T-cell (primary cell): Measurements from ENCODE around the gene SLC23A2. TPM values are rescaled to one million over a fixed set of nuclear protein-coding genes. Genes with fewer than 3 reads are reported as not detected.

Source experiments
- ATAC-seq, 4 experiments: fragments of 200-7000 bp in 3 of 4; fragments of 150-1000 bp in 1 of 4; cut with Tn5 transposase; replicated peaks in 1 of 4; 1 replicate in 3 of 4; 2 replicates in 1 of 4; pipeline ENCODE4 v1.10.0; 2021; ENCODE audit warnings: moderate library complexity in 3 of 4, mild to moderate bottlenecking in 2 of 4, moderate number of reproducible peaks in 1 of 4
- CTCF ChIA-PET, 2 donors: fragments of 300-600 bp; sonication (Branson Sonifier 250); formaldehyde crosslinking; loops; one replicate each; lab custom pipeline; 2022; ENCODE audit warnings: antibody characterized with exemption in 2 of 2; lab: Charles Lee
- POLR2A ChIA-PET, 2 donors: fragments of 300-600 bp; sonication (Branson Sonifier 250); formaldehyde crosslinking; loops; one replicate each; lab custom pipeline; 2022; ENCODE audit warnings: antibody characterized with exemption in 2 of 2; lab: Charles Lee
- DNase-seq, 35 experiments: peaks; one replicate each; pipeline versions ENCODE4 v3.0.0 to v3.0.0-alpha.2; 2013 to 2023
- H3K27ac ChIP-seq: one replicate; pipeline ENCODE4 v1.5.1; 2013; ENCODE audit warnings: low read length
- H3K27me3 ChIP-seq, 2 experiments: replicated peaks in 1 of 2; 1 replicate in 1 of 2; 2 replicates in 1 of 2; pipeline versions ENCODE4 v1.6.1 to v1.7.0; 2013; ENCODE audit warnings: low read length in 1 of 2, mixed read lengths in 1 of 2; ENCODE audit not compliant: control insufficient read depth in 2 of 2, insufficient read depth in 2 of 2; ENCODE audit errors: extremely low read depth in 1 of 2
- H3K36me3 ChIP-seq, 2 donors: 1 replicate in 1 of 2; 2 replicates in 1 of 2; pipeline versions ENCODE4 v1.6.1 to v1.7.0; 2013; ENCODE audit warnings: low read length in 1 of 2; ENCODE audit not compliant: control insufficient read depth in 2 of 2, insufficient read depth in 1 of 2; ENCODE audit errors: extremely low read depth in 1 of 2
- H3K4me1 ChIP-seq, 2 experiments: 1 replicate in 1 of 2; 2 replicates in 1 of 2; pipeline versions ENCODE4 v1.6.1 to v1.7.0; 2013; ENCODE audit warnings: low read length in 2 of 2, mixed read lengths in 1 of 2; ENCODE audit not compliant: insufficient read depth in 2 of 2, control insufficient read depth in 1 of 2; ENCODE audit errors: extremely low read depth in 1 of 2
- H3K4me3 ChIP-seq, 2 donors: 1 replicate in 1 of 2; 2 replicates in 1 of 2; pipeline versions ENCODE4 v1.5.1 to v1.7.0; 2013; ENCODE audit warnings: mild to moderate bottlenecking in 2 of 2, low read length in 1 of 2, moderate library complexity in 1 of 2; ENCODE audit not compliant: control insufficient read depth in 1 of 2; ENCODE audit errors: extremely low read depth in 1 of 2
- H3K9me3 ChIP-seq: 2 replicates; pipeline ENCODE4 v1.7.0; 2013
- H3K27ac Mint-ChIP-seq, 2 donors: one replicate each; pipeline ENCODE4 v1.8.0; 2020 to 2021; ENCODE audit warnings: mild to moderate bottlenecking in 2 of 2, mixed read lengths in 2 of 2
- H3K27me3 Mint-ChIP-seq, 2 donors: one replicate each; pipeline ENCODE4 v1.8.0; 2021 to 2022; ENCODE audit warnings: mixed read lengths in 2 of 2
- H3K36me3 Mint-ChIP-seq: one replicate; pipeline ENCODE4 v1.8.0; 2021; ENCODE audit warnings: mixed read lengths
- H3K4me1 Mint-ChIP-seq, 3 donors: one replicate each; pipeline ENCODE4 v1.8.0; 2020 to 2022; ENCODE audit warnings: mixed read lengths in 3 of 3, mild to moderate bottlenecking in 1 of 3
- H3K4me3 Mint-ChIP-seq, 3 donors: one replicate each; pipeline ENCODE4 v1.8.0; 2020 to 2022; ENCODE audit warnings: mild to moderate bottlenecking in 3 of 3, mixed read lengths in 3 of 3, moderate library complexity in 3 of 3
- H3K9me3 Mint-ChIP-seq, 3 donors: one replicate each; pipeline ENCODE4 v1.8.0; 2020 to 2022; ENCODE audit warnings: mixed read lengths in 3 of 3
- WGBS: methylation state at CpG from one replicate; pipeline ENCODE4 v1.1.5; 2013; ENCODE audit warnings: missing lambda C conversion rate; ENCODE audit not compliant: insufficient coverage; 5-methylcytosine and 5-hydroxymethylcytosine counted together
- total RNA-seq, 35 experiments: library from RNA in 6 of 35; stranded (reverse) in 6 of 35; fragments of 120-200 nt in 1 of 35; gene quantifications; one replicate each; pipeline versions ENCODE4 v1.2.1 to v1.2.4 and lab custom pipeline; 2013 to 2026

SLC23A2 gene
- total RNA-seq, 5 donors from 2014 or later (not counting 1 experiment from before 2014, with no cell fraction given) = 17.7 to 22.9 (median 20.9) TPM

DNA sequence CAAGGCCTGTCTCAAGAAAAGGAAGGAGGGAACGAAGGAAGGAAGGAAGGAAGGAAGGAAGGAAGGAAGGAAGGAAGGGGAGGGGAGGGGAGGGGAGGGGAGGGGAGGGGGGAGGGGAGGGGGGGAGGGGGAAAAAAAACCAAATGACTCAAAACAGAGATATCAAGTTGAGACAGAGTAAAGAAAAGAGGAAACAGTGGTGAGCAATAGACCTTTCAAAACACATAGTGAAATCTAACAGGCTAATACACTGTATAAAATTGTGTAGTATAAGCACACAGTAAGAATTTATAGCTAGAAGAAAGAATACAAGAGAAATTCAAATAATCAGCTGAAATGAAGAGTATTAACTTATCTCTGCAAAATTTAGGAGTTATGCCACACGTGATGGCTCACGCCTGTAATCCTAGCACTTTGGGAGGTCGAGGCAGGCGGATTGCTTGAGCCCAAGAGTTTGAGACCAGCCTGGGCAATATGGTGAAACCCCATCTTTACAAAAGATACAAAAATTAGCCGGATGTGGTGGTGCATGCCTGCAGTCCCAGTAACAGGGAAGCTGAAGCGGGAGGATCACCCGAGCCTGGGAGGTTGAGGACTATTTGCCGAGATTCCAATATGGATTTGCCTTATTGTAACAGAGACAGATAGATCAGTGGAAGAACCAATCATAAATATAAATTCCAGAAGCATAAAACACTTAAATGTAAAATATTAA lies 156.4 kb downstream of the SLC23A2 start:
- Histone ChIP-seq H3K36me3 (no peaks in the 10 kb centered on the region), H3K4me1 (peaks cover 0 to 2% of the 10 kb centered on the region in 2 experiments), H3K4me3 (no peak overlapping the region), H3K9me3 (no peaks in the 10 kb centered on the region), H3K27me3 (no peaks in the 10 kb centered on the region), H3K27ac (no peak overlapping the region)
- POLR2A ChIA-PET = no interaction called here
- DNase-seq (no peak), ATAC-seq (no peak)
- Mint-ChIP-seq H3K4me1 (peaks cover 5 to 9% (median 6%) of the 10 kb centered on the region in 3 donors), H3K27me3 (peaks cover 0 to 4% of the 10 kb centered on the region in 2 donors), H3K36me3 (no peaks in the 10 kb centered on the region), H3K27ac (peak overlapping the region in 1 of 2 donors; percentile 70), H3K4me3 (peak overlapping the region in 1 of 3 donors; percentile 7), H3K9me3 (no peaks in the 10 kb centered on the region)
- CTCF ChIA-PET = interaction anchor here in 1 of 2 donors (0.5 kb wide), 1 partner anchor 117 kb away, joined by 3 read pairs; no protein-coding TSS in a partner anchor
- WGBS = no CpG with 5 or more reads among the region's 9 CpGs

- ATAC-seq (no peak), DNase-seq (no peak)
- Mint-ChIP-seq H3K36me3 (no peaks in the 10 kb centered on the region), H3K9me3 (no peaks in the 10 kb centered on the region), H3K27ac (peak overlapping the region; percentile 52 to 70), H3K27me3 (peaks cover 0 to 4% of the 10 kb centered on the region in 2 donors), H3K4me1 (peaks cover 5 to 9% (median 6%) of the 10 kb centered on the region in 3 donors), H3K4me3 (peak overlapping the region in 1 of 3 donors; percentile 7)
- Histone ChIP-seq H3K27me3 (no peaks in the 10 kb centered on the region), H3K27ac (no peak overlapping the region), H3K36me3 (no peaks in the 10 kb centered on the region), H3K9me3 (no peaks in the 10 kb centered on the region), H3K4me1 (peaks cover 0 to 2% of the 10 kb centered on the region in 2 experiments), H3K4me3 (no peak overlapping the region)
- ChIA-PET POLR2A (no interaction called here), CTCF (interaction anchor here in 1 of 2 donors (0.5 kb wide), 1 partner anchor 118 kb away, joined by 3 read pairs; no protein-coding TSS in a partner anchor)
- 100% methylated on average over 2 of the region's 4 CpGs for WGBS
These were observed 157.0 kb downstream of the SLC23A2 start for GRCh38 chr20:4844325-4844724.

GRCh38 chr20:4840801-4841200 lies 160.5 kb downstream of the SLC23A2 start:
- no CpG with 5 or more reads among the region's 1 CpG for WGBS
- Histone ChIP-seq H3K4me1 (peaks cover 0 to 2% of the 10 kb centered on the region in 2 experiments), H3K36me3 (no peaks in the 10 kb centered on the region), H3K9me3 (no peaks in the 10 kb centered on the region), H3K4me3 (no peak overlapping the region), H3K27me3 (no peaks in the 10 kb centered on the region), H3K27ac (no peak overlapping the region)
- H3K4me3 Mint-ChIP-seq = no peak overlapping the region
- CTCF ChIA-PET = interaction anchor here in 1 of 2 donors (0.6 kb wide), 1 partner anchor 295 kb away, joined by 4 read pairs; no protein-coding TSS in a partner anchor
- H3K27me3 Mint-ChIP-seq = no peaks in the 10 kb centered on the region
- H3K9me3 Mint-ChIP-seq = no peaks in the 10 kb centered on the region
- POLR2A ChIA-PET = interaction anchor here in 1 of 2 donors (0.5 kb wide), 1 partner anchor 851 kb away, joined by 3 read pairs; no protein-coding TSS in a partner anchor
- no peak for DNase-seq
- H3K27ac Mint-ChIP-seq = no peak overlapping the region
- ATAC-seq = no peak
- H3K4me1 Mint-ChIP-seq = peaks cover 5 to 9% (median 6%) of the 10 kb centered on the region in 3 donors
- no peaks in the 10 kb centered on the region for H3K36me3 Mint-ChIP-seq

GRCh38 chr20:4838526-4838925 lies 162.8 kb downstream of the SLC23A2 start:
- no peak overlapping the region for H3K4me3 Mint-ChIP-seq

GRCh38 chr20:4837760-4838159 lies 163.6 kb downstream of the SLC23A2 start:
- H3K27me3 ChIP-seq = peaks cover 0 to 5% of the 10 kb centered on the region in 2 experiments
- no peaks in the 10 kb centered on the region for H3K4me1 ChIP-seq
- no peaks in the 10 kb centered on the region for H3K36me3 Mint-ChIP-seq
- ChIA-PET POLR2A (no interaction called here), CTCF (interaction anchor here in 1 of 2 donors (0.5 kb wide), 1 partner anchor 11 kb away, joined by 4 read pairs; no protein-coding TSS in a partner anchor)
- H3K4me1 Mint-ChIP-seq = no peaks in the 10 kb centered on the region
- H3K4me3 ChIP-seq = no peak overlapping the region
- no peaks in the 10 kb centered on the region for H3K36me3 ChIP-seq
- H3K9me3 Mint-ChIP-seq = no peaks in the 10 kb centered on the region
- WGBS = 90% methylated on average over 1 of the region's 2 CpGs
- no peak for DNase-seq
- H3K27ac ChIP-seq = no peak overlapping the region
- no peaks in the 10 kb centered on the region for H3K9me3 ChIP-seq
- ATAC-seq = no peak
- H3K27me3 Mint-ChIP-seq = no peaks in the 10 kb centered on the region
- H3K27ac Mint-ChIP-seq = no peak overlapping the region
- no peak overlapping the region for H3K4me3 Mint-ChIP-seq

More at GRCh38 chr20:4838526-4838925, 162.8 kb downstream of the SLC23A2 start:
- no peaks in the 10 kb centered on the region for H3K4me1 ChIP-seq
- Mint-ChIP-seq H3K9me3 (no peaks in the 10 kb centered on the region), H3K27me3 (no peaks in the 10 kb centered on the region), H3K36me3 (no peaks in the 10 kb centered on the region), H3K27ac (no peak overlapping the region), H3K4me1 (no peaks in the 10 kb centered on the region)
- peaks cover 0 to 5% of the 10 kb centered on the region in 2 experiments for H3K27me3 ChIP-seq
- ChIA-PET POLR2A (no interaction called here), CTCF (no interaction called here)
- DNase-seq = no peak
- no peak for ATAC-seq
- no peak overlapping the region for H3K4me3 ChIP-seq
- no peaks in the 10 kb centered on the region for H3K9me3 ChIP-seq
- 59% methylated on average over 4 of the region's 8 CpGs for WGBS
- no peaks in the 10 kb centered on the region for H3K36me3 ChIP-seq
- no peak overlapping the region for H3K27ac ChIP-seq

DNA sequence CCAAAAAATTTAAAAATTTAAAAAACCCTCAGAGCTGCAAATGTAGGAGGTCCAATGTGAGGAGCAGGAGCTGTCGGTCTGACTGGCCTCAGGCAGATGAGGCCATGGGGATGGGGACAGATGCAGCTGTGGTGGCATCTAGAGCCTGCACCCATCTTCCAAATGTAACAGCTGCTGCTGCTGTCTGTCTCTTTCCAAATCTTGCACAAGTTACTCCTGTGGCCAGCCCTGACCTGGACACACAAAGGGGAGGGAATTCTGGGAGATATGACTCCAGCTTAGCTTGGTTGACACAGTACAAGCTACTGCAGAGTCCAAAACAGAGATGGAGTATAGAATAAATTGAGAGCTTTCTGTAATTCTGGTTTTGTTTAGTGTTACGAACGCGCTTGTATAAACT lies 164.4 kb downstream of the SLC23A2 start:
- CTCF ChIA-PET = no interaction called here
- Mint-ChIP-seq H3K27me3 (no peaks in the 10 kb centered on the region), H3K9me3 (no peaks in the 10 kb centered on the region), H3K36me3 (no peaks in the 10 kb centered on the region), H3K4me1 (no peaks in the 10 kb centered on the region), H3K27ac (no peak overlapping the region), H3K4me3 (no peak overlapping the region)
- Histone ChIP-seq H3K9me3 (no peaks in the 10 kb centered on the region), H3K27ac (no peak overlapping the region), H3K27me3 (peaks cover 0 to 5% of the 10 kb centered on the region in 2 experiments), H3K4me3 (no peak overlapping the region), H3K4me1 (no peaks in the 10 kb centered on the region), H3K36me3 (no peaks in the 10 kb centered on the region)
- ATAC-seq (no peak), DNase-seq (no peak)
- WGBS = 69% methylated on average over 4 of the region's 4 CpGs
- POLR2A ChIA-PET = interaction anchor here in 1 of 2 donors (0.7 kb wide), 1 partner anchor 32 kb away, joined by 3 read pairs; no protein-coding TSS in a partner anchor
